NCI-H748 treated with DMSO at 0.1 percent for 48 hours (cell line): Measurements from ENCODE around the gene ELAVL4.

Source experiments
- DNase-seq: peaks from one replicate; lab custom pipeline; 2025; lab: John Stamatoyannopoulos, UW

Gene ELAVL4

GRCh38 chr1:50108497-50109059 is at the start of gene ELAVL4:
TSS of gene ELAVL4 (plus strand) at chr1:50108920. CDS start at chr1:50109190, 270 bp downstream.
- DNase-seq, result peak; percentile 98

DNA sequence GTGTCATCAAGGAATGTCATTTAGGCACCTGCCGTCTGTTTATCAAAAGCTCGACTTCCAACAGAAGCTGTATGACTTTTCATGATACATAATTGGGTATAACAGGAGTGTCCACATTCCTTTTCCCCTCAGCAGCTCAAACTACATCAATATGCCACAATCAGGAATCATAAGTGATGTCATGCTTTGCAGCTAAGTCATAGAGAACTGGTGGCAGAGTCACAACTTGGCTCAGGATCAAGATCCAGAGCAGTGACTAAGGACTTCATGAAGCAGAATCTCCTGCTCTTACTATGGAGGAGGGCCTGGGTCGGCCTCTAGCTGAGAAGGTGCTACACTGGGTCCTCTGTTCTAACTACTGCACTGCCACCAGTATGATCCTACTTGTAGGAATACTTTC is 48.4 kb upstream of the ELAVL4 start:
- DNase-seq, result no peak

GRCh38 chr1:50066806-50067205 is 41.9 kb upstream of the ELAVL4 start:
- no peak for DNase-seq

GRCh38 chr1:50074931-50075330 is 33.8 kb upstream of the ELAVL4 start:
- DNase-seq, result no peak

DNA sequence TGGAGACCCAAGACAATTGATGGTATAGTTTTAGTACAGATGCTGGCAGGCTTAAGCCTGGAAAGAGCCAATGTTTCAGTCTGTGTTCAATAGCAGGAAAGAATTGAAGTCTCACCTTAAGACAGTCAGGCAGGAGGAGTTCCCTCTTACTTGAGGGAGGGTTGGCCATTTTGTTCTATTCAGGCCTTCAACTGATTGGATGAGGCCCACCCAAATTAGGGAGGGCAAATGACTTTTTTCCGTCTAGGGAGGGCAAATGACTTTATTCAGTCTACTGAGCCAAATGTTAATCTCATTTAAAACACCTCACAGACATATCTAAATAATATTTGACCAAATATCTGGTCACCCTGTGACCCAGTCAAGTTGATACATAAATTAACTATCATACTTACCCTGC is 31.4 kb upstream of the ELAVL4 start:
- DNase-seq, result no peak

DNA sequence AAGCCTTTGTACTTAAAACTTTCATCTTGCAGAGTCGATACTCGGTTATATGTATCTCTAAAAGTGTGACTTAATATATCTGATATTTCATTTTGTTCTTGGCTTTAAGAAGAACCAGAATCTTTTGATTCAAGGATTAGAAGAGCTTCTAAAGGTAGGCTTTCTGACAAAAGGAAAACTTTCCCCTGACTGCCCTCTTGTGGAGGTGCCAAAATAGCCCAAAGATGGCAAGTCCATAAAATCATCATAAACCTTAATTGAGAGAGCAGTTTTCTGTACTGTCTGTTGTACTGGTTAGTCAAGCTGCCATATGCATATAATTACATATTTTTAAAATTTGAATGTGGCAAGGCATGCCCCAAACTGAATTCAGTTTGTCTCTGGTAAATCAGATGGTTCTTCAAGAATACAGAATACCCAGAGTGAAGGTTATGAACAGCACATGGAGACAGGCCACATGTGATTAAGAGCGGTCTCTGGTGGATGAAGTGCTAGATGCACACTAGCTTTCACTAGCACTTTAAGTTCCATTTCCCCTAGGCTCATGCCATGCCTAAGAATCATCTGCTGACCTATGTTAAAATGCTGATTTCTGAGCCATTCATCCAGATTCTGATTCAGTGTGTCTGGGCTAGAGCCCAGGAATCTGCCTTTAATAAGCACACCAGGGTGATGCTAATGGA is 27.7 kb upstream of the ELAVL4 start:
- DNase-seq, result peak; percentile 86

GRCh38 chr1:50084389-50084788 is 24.3 kb upstream of the ELAVL4 start:
- no peak for DNase-seq

DNA sequence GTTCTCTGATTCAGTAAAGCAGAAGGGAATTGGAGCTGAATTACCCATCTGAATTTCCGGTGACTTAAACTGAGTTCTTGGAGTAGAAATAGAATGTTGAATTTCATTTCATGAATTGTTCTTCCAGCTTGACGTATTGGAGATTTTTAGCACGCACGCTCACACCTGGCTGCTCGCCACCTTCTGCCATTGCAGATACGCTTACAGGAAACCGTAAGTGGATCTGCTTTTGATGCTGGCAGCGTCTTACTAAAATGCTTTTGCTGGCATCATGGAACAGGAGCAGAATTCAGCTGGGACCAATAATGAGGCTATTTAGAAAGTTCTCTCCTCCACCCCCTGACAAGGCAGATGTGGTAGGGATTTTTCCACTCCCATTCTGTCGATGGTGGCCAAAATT is 17.7 kb upstream of the ELAVL4 start:
- DNase-seq, result no peak

GRCh38 chr1:50095716-50096115 is 13.0 kb upstream of the ELAVL4 start:
- no peak for DNase-seq

- DNase-seq, result no peak
These were observed 11.6 kb upstream of the ELAVL4 start for GRCh38 chr1:50097021-50097679.

GRCh38 chr1:50097791-50098190 is 10.9 kb upstream of the ELAVL4 start:
- DNase-seq, result no peak

- DNase-seq, result no peak
These were observed 10.1 kb upstream of the ELAVL4 start for GRCh38 chr1:50098591-50099021.

GRCh38 chr1:50099654-50100053 is 9.1 kb upstream of the ELAVL4 start:
- no peak for DNase-seq

DNA sequence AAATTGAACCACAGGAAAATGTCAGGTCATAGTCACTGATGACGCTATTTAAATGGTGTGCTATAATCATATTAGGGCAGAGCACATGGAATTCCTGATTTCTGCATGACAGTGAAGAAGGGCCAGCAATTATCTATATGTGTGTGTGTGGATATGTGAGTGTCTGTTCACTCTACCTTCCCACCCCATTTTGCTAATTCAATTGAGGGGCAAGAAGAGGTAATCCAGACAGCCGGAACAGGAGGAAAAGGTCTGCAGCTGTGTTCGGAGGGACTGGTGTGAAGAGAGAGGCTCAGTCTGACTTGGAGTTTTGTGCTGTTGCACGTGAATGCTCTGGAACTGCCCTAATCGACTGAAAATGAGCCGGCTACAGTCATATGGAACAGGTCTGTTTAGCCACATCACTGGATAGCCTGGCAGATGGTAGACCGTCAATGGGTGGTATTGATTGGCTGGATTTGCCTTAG is 5.1 kb upstream of the ELAVL4 start:
- DNase-seq, result no peak

- peak; percentile 76 for DNase-seq
These were observed 3.3 kb upstream of the ELAVL4 start for GRCh38 chr1:50105433-50105832.

GRCh38 chr1:50106095-50106761 is 2.5 kb upstream of the ELAVL4 start:
- DNase-seq, result peak; percentile 84

GRCh38 chr1:50109116-50109515 is 396 bp downstream of the ELAVL4 start:
- DNase-seq, result no peak

- DNase-seq, result peak; percentile 71
These were observed 941 bp downstream of the ELAVL4 start for GRCh38 chr1:50109647-50110075.

GRCh38 chr1:50110151-50110550 is 1.4 kb downstream of the ELAVL4 start:
- peak; percentile 45 for DNase-seq

DNA sequence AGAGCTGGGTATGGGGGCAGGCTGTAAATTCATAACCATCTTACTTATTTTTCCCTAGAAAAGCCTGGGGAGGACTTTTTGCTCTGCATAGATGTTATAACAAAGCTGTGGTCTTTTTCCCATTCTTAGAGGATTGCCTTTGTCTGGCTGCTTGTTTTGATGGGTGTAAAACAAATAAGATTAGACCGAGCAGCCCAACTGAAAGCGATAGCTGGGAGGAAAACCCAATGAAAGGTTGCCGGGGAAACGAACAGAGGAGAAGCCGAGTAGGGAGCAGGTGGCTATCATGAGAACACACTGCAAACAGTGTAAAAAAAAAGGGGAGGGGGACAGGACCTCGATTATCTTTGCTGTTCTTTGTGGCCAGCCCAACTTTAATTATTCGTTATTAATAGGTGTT is 1.9 kb downstream of the ELAVL4 start:
- DNase-seq, result peak; percentile 97

- DNase-seq, result no peak
These were observed 2.8 kb downstream of the ELAVL4 start for GRCh38 chr1:50111503-50111902.

- no peak for DNase-seq
These were observed 3.5 kb downstream of the ELAVL4 start for GRCh38 chr1:50112193-50112592.

- DNase-seq, result peak; percentile 66
These were observed 14.4 kb downstream of the ELAVL4 start for GRCh38 chr1:50123071-50123470.
